Measurements from ENCODE around the gene SH3PXD2A.

Gene SH3PXD2A

DNA sequence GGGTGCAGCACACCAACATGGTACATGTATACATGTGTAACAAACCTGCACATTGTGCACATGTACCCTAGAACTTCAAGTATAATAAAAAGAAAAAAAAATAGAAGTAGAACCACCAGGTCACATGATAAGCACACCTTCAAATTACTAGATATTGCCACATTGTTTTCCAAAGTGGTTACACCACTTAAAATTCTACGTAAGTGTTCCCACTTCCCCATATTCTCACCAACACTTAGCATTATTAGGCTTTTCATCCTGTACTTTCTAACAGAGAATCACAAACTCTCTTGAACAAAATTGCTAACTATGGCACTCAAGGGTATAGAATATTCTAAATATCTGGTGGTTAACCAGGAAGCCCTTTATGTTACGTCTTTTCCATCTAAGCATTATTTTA, 22.6 kb downstream of the SH3PXD2A start:
- TF ChIP-seq, protein P1, sequence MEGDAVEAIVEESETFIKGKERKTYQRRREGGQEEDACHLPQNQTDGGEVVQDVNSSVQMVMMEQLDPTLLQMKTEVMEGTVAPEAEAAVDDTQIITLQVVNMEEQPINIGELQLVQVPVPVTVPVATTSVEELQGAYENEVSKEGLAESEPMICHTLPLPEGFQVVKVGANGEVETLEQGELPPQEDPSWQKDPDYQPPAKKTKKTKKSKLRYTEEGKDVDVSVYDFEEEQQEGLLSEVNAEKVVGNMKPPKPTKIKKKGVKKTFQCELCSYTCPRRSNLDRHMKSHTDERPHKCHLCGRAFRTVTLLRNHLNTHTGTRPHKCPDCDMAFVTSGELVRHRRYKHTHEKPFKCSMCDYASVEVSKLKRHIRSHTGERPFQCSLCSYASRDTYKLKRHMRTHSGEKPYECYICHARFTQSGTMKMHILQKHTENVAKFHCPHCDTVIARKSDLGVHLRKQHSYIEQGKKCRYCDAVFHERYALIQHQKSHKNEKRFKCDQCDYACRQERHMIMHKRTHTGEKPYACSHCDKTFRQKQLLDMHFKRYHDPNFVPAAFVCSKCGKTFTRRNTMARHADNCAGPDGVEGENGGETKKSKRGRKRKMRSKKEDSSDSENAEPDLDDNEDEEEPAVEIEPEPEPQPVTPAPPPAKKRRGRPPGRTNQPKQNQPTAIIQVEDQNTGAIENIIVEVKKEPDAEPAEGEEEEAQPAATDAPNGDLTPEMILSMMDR (IDR thresholded peaks at IDR 0.05; ENCODE audit: low read depth, low read length), result no peak
- in situ Hi-C loops (cut with HindIII; ENCODE audit: low sequenced_read_pairs), result no loop called here
- no peak for DNase-seq (ENCODE audit: low read depth, low spot score)
- H3K4me3 ChIP-seq (ENCODE audit: low read depth, low read length), result no peak overlapping the region

DNA sequence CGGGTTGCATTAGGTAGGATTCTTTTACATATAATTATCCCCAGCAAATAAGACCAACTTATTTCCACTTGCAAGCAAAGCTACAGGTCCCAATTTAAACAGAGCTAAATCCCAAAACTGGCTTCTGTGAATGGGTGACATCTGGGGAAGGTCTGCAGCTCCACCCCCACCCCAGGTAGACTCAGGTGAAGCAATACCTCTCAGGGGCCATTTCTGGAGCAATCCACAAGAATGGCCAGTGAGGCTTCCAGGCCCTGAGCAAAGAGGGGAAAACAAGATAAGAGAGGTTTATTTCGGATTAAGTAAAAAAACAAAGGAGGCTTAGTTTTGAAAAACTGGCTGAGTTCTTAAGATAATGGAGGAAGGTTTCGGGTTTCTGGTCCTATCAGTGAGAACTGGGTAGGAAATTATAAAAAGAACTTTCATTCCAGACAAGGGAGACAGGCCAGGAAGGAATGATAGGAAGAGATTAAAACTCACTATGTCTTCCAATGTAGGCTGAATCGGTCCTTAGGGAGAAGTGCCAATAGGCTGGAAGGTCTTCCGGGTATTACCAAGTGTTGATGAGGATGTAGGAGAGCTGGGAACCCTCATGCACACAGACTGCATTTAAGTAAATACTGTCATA, 25.4 kb downstream of the SH3PXD2A start:
- H3K4me3 ChIP-seq (ENCODE audit: low read depth, low read length), result no peak overlapping the region
- in situ Hi-C loops (cut with HindIII; ENCODE audit: low sequenced_read_pairs), result no loop called here
- no peak for DNase-seq (ENCODE audit: low read depth, low spot score)
- TF ChIP-seq, protein P1 (IDR thresholded peaks at IDR 0.05; ENCODE audit: low read depth, low read length), result no peak

DNA sequence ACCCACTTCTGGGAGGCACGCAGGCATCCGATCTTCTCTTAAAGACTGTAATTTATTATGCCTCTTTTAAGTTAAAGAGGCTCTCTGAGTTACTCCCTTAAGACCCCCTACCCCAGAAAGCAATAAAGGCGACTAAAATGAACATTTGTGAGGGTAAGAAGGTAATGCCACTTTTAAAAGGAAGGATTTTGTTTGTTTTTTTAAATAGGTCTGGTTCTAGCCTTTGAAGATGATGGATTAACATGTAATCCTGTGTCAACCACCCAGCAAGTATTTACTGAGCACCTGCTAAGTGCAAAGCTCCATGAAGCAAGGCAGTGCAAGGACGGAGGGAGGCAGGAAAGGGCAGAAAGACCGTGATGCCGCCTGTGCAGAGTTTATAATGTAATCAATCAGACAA, 26.1 kb downstream of the SH3PXD2A start:
- no peak overlapping the region for H3K4me3 ChIP-seq (ENCODE audit: low read depth, low read length)
- TF ChIP-seq, protein P1 (IDR thresholded peaks at IDR 0.05; ENCODE audit: low read depth, low read length), result no peak
- in situ Hi-C loops (cut with HindIII; ENCODE audit: low sequenced_read_pairs), result no loop called here
- no peak for DNase-seq (ENCODE audit: low read depth, low spot score)

DNA sequence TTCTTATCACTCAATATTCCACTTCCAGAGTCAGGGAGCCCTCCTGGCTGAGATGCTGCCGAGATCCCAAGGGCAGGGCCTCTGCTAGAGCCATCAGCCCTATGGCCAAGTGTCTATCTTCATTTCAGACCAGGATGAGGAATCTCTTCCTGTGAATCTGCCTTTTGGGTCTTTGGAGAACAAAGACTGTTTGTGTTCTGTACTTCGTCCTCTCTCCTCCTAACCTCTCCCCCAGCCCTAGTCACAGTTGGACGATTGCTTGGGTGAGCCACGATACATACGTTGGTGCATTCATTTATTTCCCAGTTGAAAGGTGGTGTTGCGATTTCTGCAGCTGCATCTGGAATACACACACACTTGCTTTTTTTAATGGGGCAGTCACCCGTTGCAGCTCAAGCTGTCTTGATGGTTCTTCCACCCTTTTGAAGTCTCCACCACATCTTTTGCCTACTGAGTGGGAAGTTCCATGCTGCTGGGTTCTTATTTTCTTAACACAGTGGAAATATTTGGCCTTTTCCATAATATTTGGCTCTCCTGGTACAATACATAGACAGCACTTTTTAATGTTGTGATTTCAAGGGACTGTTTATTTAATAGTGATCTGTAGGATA, 26.7 kb downstream of the SH3PXD2A start:
- H3K4me3 ChIP-seq (ENCODE audit: low read depth, low read length), result no peak overlapping the region
- TF ChIP-seq, protein P1 (IDR thresholded peaks at IDR 0.05; ENCODE audit: low read depth, low read length), result no peak
- in situ Hi-C loops (cut with HindIII; ENCODE audit: low sequenced_read_pairs), result no loop called here
- DNase-seq (ENCODE audit: low read depth, low spot score), result peak; percentile 61

DNA sequence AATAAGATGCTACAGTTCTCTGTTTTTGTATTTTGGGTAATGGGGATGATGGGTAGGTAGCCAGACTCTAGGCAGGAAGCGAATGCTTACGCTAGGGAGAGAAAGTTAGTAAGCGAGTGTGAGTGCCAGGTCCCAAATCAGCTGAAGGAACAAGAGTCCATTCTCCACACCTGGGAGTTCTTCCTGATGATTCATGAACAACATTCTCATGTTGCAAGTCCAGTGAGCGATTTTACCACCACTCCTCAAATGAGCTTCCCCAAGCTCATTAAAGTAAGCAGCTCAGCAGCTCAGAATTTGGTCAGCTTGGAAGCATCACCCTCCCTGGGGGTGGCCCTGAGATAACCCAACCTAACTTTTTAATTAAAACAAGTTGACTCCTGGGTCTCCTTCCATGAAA, 27.3 kb downstream of the SH3PXD2A start:
- TF ChIP-seq, protein P1 (IDR thresholded peaks at IDR 0.05; ENCODE audit: low read depth, low read length), result no peak
- no peak overlapping the region for H3K4me3 ChIP-seq (ENCODE audit: low read depth, low read length)
- in situ Hi-C loops (cut with HindIII; ENCODE audit: low sequenced_read_pairs), result no loop called here
- DNase-seq (ENCODE audit: low read depth, low spot score), result no peak

DNA sequence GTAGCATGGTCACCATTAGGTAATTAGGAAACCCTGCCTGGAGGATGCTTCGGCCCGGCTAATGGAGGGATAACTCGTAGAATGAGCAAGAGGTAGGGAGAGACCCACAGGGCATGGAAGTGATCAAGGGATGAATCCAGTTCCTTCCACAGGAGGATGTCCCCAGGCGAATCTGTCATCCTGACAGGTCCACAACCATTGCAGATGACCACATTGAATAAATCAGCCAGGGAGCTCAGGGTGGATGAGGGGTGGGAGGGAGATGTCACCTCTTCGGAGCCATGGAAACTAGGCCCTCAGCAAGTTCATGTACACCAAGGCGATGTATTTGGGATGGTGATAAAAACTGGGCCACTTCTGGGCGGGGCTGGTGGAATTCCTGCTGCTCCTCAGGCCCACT, 28.5 kb downstream of the SH3PXD2A start:
- DNase-seq (ENCODE audit: low read depth, low spot score), result no peak
- H3K4me3 ChIP-seq (ENCODE audit: low read depth, low read length), result no peak overlapping the region
- TF ChIP-seq, protein P1 (IDR thresholded peaks at IDR 0.05; ENCODE audit: low read depth, low read length), result no peak
- in situ Hi-C loops (cut with HindIII; ENCODE audit: low sequenced_read_pairs), result no loop called here
